Measurements from ENCODE around the gene SNX13. TPM values are rescaled to one million over a fixed set of nuclear protein-coding genes. Genes with fewer than 3 reads are reported as not detected.

Gene SNX13
- total RNA-seq, 6 experiments from 2014 or later = 17.1 to 22.5 (median 21.0) TPM

DNA sequence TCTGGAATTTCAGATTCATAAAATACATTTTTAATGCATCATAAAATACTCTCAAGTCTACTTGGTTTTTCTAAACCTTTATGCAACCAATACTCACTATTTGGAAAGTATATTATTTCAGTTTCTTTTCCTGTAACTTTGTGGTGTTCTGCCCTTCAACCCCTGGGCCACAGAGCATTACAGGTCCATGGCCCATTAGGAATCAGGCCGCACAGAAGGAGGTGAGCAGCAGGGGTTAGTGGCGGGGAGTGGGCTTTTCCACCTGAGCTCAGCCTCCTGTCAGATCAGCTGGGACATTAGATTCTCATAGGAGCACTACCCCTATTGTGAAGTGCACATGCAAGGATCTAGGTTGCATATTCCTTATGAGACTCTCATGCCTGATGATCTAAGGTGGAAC is 9.7 kb downstream of the SNX13 start:
- Histone ChIP-seq H3K4me3 (no peak overlapping the region), H3K9me3 (no peaks in the 10 kb centered on the region), H3K27me3 (no peaks in the 10 kb centered on the region), H3K27ac (no peak overlapping the region), H3K36me3 (no peaks in the 10 kb centered on the region), H3K4me1 (peaks cover 0 to 18% (median 0%) of the 10 kb centered on the region in 4 donors)
- ATAC-seq = no peak
- DNase-seq = no peak
- TF ChIP-seq, protein P1, sequence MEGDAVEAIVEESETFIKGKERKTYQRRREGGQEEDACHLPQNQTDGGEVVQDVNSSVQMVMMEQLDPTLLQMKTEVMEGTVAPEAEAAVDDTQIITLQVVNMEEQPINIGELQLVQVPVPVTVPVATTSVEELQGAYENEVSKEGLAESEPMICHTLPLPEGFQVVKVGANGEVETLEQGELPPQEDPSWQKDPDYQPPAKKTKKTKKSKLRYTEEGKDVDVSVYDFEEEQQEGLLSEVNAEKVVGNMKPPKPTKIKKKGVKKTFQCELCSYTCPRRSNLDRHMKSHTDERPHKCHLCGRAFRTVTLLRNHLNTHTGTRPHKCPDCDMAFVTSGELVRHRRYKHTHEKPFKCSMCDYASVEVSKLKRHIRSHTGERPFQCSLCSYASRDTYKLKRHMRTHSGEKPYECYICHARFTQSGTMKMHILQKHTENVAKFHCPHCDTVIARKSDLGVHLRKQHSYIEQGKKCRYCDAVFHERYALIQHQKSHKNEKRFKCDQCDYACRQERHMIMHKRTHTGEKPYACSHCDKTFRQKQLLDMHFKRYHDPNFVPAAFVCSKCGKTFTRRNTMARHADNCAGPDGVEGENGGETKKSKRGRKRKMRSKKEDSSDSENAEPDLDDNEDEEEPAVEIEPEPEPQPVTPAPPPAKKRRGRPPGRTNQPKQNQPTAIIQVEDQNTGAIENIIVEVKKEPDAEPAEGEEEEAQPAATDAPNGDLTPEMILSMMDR (IDR thresholded peaks at IDR 0.05) = no peak
- TF ChIP-seq POLR2A (IDR thresholded peaks at IDR 0.05) = no peak
- intact Hi-C loops (cut with DNase I) = no loop called here
- WGBS (ENCODE audit: insufficient coverage, low coverage, low lambda C conversion rate, missing lambda C conversion rate) = 81% methylated on average over 2 of the region's 2 CpGs

DNA sequence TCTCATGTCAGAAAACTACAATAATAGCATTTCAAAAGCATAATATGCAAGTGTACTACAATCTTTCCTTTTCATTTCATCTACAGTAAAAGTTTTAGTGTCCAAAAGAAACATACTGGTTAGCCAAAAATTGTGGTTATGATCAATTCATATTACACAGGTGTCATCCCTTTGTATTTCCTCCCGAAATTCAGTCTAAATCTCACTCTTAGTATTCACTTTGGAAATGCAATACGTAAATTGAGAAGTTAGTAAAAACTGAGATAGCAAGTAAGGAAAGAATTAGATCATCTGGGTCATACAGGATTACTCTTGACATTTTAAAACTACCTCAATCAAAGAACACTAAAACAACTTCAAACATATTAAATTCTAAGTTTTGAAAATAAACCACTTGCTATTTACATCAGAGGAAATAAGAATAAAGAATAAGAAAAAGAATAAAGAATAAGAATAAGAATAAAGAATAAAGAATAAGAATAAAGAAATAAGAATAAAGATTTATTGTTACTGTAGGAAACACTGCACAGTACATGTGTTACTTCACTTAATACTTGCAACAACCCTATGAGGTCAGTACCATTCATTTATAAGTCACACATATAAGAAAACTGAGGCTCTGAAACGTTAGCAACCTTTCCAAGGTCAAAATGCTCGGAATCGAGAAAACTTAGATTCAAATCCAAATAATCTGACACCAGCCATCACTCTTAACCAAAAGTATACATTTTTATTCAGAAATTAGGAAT is 10.5 kb downstream of the SNX13 start:
- intact Hi-C loops (cut with DNase I) = no loop called here
- WGBS (ENCODE audit: insufficient coverage, low coverage, low lambda C conversion rate, missing lambda C conversion rate) = 80% methylated on average over 5 of the region's 5 CpGs
- no peaks in the 10 kb centered on the region for H3K36me3 ChIP-seq
- DNase-seq (no peak), ATAC-seq (no peak)
- no peaks in the 10 kb centered on the region for H3K9me3 ChIP-seq
- H3K27ac ChIP-seq = no peak overlapping the region
- no peaks in the 10 kb centered on the region for H3K27me3 ChIP-seq
- peaks cover 0 to 18% (median 0%) of the 10 kb centered on the region in 4 donors for H3K4me1 ChIP-seq
- TF ChIP-seq, protein P1 (IDR thresholded peaks at IDR 0.05) = no peak
- TF ChIP-seq POLR2A (IDR thresholded peaks at IDR 0.05) = no peak
- H3K4me3 ChIP-seq = no peak overlapping the region

DNA sequence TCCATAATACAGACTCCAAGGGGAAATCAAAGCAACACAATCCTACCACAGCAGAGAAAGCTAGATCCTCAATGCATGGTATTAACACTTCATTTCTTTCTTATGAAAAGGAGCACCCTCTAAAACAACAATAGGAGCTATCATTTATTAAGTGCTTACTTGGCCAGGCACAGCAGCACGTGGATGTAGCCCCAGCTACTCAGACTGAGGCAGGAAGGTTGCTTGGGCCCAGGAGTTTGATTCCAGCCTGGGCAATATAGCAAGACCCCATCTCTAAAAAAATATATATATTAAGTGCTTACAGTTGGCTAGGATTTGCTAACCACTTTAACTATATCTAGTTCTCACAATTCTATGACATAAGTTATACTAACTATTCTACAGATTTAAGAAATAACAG is 12.2 kb downstream of the SNX13 start:
- DNase-seq = no peak

DNA sequence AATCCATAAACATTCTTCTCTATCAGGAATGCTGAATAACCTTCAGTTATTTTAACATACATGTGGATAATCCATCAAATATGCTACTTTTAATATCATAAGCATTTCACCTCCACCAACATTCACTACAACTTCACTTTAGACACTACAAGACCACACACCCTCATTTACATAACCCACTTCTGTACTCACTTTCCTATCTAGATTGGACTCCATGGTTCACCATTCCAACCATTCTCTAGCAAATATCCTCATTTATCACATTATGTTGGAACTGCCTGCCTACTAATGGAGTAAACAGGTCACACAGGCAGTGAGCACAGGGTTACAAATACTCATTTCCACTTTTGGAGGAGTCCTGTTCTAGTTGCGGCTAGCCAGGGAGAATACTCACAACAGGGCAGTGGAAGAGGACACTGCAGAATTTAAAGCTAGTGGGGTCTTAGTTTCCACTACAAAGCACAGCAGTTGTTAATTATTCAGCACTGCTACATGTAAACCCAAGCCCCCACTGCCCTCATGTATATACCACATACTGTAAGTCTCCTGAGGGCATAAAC is 18.4 kb downstream of the SNX13 start:
- no peaks in the 10 kb centered on the region for H3K4me1 ChIP-seq
- H3K36me3 ChIP-seq = no peaks in the 10 kb centered on the region
- DNase-seq (no peak), ATAC-seq (no peak)
- intact Hi-C loops (cut with DNase I) = no loop called here
- no peaks in the 10 kb centered on the region for H3K27me3 ChIP-seq
- H3K4me3 ChIP-seq = no peak overlapping the region
- H3K27ac ChIP-seq = no peak overlapping the region
- 100% methylated on average over 1 of the region's 1 CpG for WGBS (ENCODE audit: insufficient coverage, low coverage, low lambda C conversion rate, missing lambda C conversion rate)
- no peaks in the 10 kb centered on the region for H3K9me3 ChIP-seq
- TF ChIP-seq, protein P1 (IDR thresholded peaks at IDR 0.05) = no peak
- TF ChIP-seq POLR2A (IDR thresholded peaks at IDR 0.05) = no peak

More for the DNA sequence above, 12.2 kb downstream of the SNX13 start:
- H3K4me3 ChIP-seq = no peak overlapping the region
- TF ChIP-seq POLR2A (IDR thresholded peaks at IDR 0.05) = no peak
- TF ChIP-seq, protein P1 (IDR thresholded peaks at IDR 0.05) = no peak
- no peak for ATAC-seq
- no peaks in the 10 kb centered on the region for H3K36me3 ChIP-seq
- intact Hi-C loops (cut with DNase I) = no loop called here
- no peaks in the 10 kb centered on the region for H3K27me3 ChIP-seq
- H3K9me3 ChIP-seq = no peaks in the 10 kb centered on the region
- 83% methylated on average over 1 of the region's 1 CpG for WGBS (ENCODE audit: insufficient coverage, low coverage, low lambda C conversion rate, missing lambda C conversion rate)
- H3K4me1 ChIP-seq = peaks cover 0 to 18% (median 0%) of the 10 kb centered on the region in 4 donors
- H3K27ac ChIP-seq = no peak overlapping the region
